Measurements from ENCODE around the gene DMBT1.
A peak's percentile ranks its signal among the peaks of the same experiment; 100 is the strongest.

Gene DMBT1

DNA sequence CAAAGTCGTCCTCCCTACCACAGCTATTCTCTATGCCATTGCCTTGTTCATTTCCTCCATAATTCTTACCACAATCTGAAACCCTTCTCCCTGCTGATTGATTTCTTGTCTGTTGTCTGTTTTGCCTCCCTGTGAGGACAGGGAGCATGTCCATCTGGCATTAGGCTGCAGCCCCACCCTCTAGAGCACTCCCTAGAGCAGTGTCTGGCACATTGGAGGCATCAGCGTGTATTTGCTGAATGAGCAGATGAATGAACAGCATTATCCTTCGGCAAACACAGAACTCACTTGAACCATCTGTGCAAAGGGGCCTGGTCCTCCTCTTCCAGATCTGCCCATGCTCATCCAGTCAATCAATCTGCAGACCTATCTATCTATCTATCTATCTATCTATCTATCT lies 5.1 kb upstream of the DMBT1 start:
- H3K36me3 Mint-ChIP-seq (ENCODE audit: low read depth): no peaks in the 10 kb centered on the region
- no peak for TF ChIP-seq CTCF (IDR thresholded peaks at IDR 0.05)
- H3K27me3 Mint-ChIP-seq (ENCODE audit: low read depth, poor library complexity): peaks cover 25% of the 10 kb centered on the region

DNA sequence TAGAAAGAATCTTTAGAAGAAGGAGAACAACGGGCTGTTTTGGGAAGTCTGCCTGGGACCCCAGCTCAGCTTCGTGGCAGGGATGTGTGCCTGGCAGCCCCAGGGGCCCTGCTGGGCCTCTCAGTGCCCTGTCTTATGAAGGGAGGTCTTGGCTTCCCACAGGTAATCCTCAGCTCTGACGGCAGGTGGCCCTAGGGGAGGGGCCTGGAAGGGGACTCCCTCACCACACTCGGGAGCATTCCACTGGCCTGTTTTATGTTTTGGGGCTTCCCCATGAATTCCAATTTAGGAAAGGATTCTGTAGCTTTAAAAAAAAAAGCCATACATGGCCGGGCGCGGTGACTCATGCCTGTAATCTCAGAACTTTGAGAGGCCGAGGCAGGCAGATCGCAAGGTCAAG lies 3.0 kb upstream of the DMBT1 start:
- Mint-ChIP-seq H3K4me1 (peaks cover 6% of the 10 kb centered on the region), H3K27me3 (ENCODE audit: low read depth, poor library complexity) (peaks cover 39% of the 10 kb centered on the region), H3K36me3 (ENCODE audit: low read depth) (no peaks in the 10 kb centered on the region), H3K4me3 (no peak overlapping the region), H3K27ac (no peak overlapping the region), H3K9me3 (no peaks in the 10 kb centered on the region)
- no peak for TF ChIP-seq CTCF (IDR thresholded peaks at IDR 0.05)
- no peak for DNase-seq

More for the DNA sequence above, 5.1 kb upstream of the DMBT1 start:
- no peaks in the 10 kb centered on the region for H3K9me3 Mint-ChIP-seq
- no peak overlapping the region for H3K27ac Mint-ChIP-seq
- DNase-seq: no peak
- no peak overlapping the region for H3K4me3 Mint-ChIP-seq
- H3K4me1 Mint-ChIP-seq: peaks cover 5% of the 10 kb centered on the region

GRCh38 chr10:122558452-122558851 lies 2.1 kb upstream of the DMBT1 start:
- no peak overlapping the region for H3K27ac Mint-ChIP-seq
- H3K4me3 Mint-ChIP-seq: no peak overlapping the region
- peaks cover 43% of the 10 kb centered on the region for H3K27me3 Mint-ChIP-seq (ENCODE audit: low read depth, poor library complexity)
- H3K4me1 Mint-ChIP-seq: peaks cover 6% of the 10 kb centered on the region
- no peaks in the 10 kb centered on the region for H3K9me3 Mint-ChIP-seq
- no peaks in the 10 kb centered on the region for H3K36me3 Mint-ChIP-seq (ENCODE audit: low read depth)
- DNase-seq: no peak
- TF ChIP-seq CTCF (IDR thresholded peaks at IDR 0.05): no peak

DNA sequence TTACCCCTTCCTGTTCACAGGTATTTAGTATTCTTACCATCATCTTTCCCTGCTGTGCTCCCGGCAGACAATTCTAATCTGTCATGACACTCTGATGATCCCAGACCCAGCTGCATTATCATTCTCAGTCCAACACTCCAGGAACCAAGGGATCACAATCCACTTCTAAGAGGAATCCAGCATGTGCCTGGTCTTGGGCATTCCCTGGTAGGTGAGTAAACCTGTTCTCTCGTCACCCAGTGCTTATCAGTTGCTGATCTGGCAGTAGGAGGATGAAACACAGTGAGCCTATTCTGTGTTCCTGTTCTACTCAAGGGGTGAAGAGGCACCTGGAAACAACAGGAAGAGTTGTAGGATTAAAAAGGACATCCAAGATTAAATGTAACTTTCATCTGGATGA lies 1.3 kb upstream of the DMBT1 start:
- Mint-ChIP-seq H3K27ac (no peak overlapping the region), H3K27me3 (ENCODE audit: low read depth, poor library complexity) (peaks cover 46% of the 10 kb centered on the region), H3K36me3 (ENCODE audit: low read depth) (no peaks in the 10 kb centered on the region), H3K4me3 (no peak overlapping the region), H3K4me1 (peaks cover 6% of the 10 kb centered on the region), H3K9me3 (no peaks in the 10 kb centered on the region)
- no peak for TF ChIP-seq CTCF (IDR thresholded peaks at IDR 0.05)
- DNase-seq: no peak

DNA sequence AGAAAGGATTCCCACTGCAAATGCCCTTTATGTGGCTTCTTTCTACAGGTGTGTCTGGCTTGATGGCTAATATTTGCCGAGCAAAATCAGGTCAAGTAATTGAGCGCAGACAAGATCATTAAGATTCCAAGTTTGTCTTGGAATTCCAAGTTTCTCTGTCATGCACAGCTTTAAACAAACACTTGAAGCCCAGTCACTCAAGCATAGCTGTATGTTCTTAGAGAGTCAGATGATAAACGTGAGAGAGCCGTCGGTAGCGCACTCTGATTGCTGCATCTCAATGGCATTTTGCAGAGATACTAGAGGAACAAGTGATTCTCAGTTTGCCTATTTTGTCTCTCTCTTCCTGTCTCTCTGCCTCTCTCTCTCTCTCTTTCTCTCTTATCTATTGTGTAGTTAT lies 658 bp downstream of the DMBT1 start:
- DNase-seq: no peak
- no peaks in the 10 kb centered on the region for H3K9me3 Mint-ChIP-seq
- no peak overlapping the region for H3K4me3 Mint-ChIP-seq
- H3K4me1 Mint-ChIP-seq: peaks cover 6% of the 10 kb centered on the region
- H3K27ac Mint-ChIP-seq: peak overlapping the region; percentile 50
- H3K36me3 Mint-ChIP-seq (ENCODE audit: low read depth): no peaks in the 10 kb centered on the region
- no peak for TF ChIP-seq CTCF (IDR thresholded peaks at IDR 0.05)
- H3K27me3 Mint-ChIP-seq (ENCODE audit: low read depth, poor library complexity): peaks cover 61% of the 10 kb centered on the region

GRCh38 chr10:122561792-122562191 lies 1.2 kb downstream of the DMBT1 start:
- no peak overlapping the region for H3K27ac Mint-ChIP-seq
- H3K4me1 Mint-ChIP-seq: peaks cover 6% of the 10 kb centered on the region
- H3K4me3 Mint-ChIP-seq: no peak overlapping the region
- peaks cover 61% of the 10 kb centered on the region for H3K27me3 Mint-ChIP-seq (ENCODE audit: low read depth, poor library complexity)
- TF ChIP-seq CTCF (IDR thresholded peaks at IDR 0.05): no peak
- DNase-seq: no peak
- H3K36me3 Mint-ChIP-seq (ENCODE audit: low read depth): no peaks in the 10 kb centered on the region
- no peaks in the 10 kb centered on the region for H3K9me3 Mint-ChIP-seq

Measured in nephron progenitor cell (in vitro differentiated cells).